WTC11 (cell line): ENCODE measurements around the gene PDSS2. TPM values are rescaled to one million over a fixed set of nuclear protein-coding genes. Genes with fewer than 3 reads are reported as not detected.

Source experiments
- ATAC-seq: fragments of 200-7000 bp; cut with Tn5 transposase; 2 replicates; pipeline ENCODE4 v1.10.0; 2021; ENCODE audit warnings: mild to moderate bottlenecking, moderate library complexity
- CTCF ChIA-PET: fragments of 300-600 bp; sonication (Branson Sonifier 250); formaldehyde crosslinking; loops from one replicate; lab custom pipeline; 2021; ENCODE audit warnings: antibody characterized with exemption; lab: Charles Lee
- POLR2A ChIA-PET: fragments of 350-600 bp; sonication (Branson Sonifier 250); formaldehyde crosslinking; loops from one replicate; lab custom pipeline; 2021; ENCODE audit warnings: antibody characterized with exemption; lab: Charles Lee
- DNase-seq: peaks from one replicate; pipeline ENCODE4 v3.0.0; 2021; ENCODE audit warnings: low spot score
- H3K27ac Mint-ChIP-seq: 2 replicates; pipeline ENCODE4 v1.8.0; 2021; ENCODE audit warnings: mixed read lengths
- H3K27me3 Mint-ChIP-seq: 2 replicates; pipeline ENCODE4 v1.8.0; 2021; ENCODE audit warnings: low read depth, mild to moderate bottlenecking, moderate library complexity, mixed read lengths
- H3K36me3 Mint-ChIP-seq: 2 replicates; pipeline ENCODE4 v1.8.0; 2021; ENCODE audit warnings: mixed read lengths
- H3K4me1 Mint-ChIP-seq: 2 replicates; pipeline ENCODE4 v1.8.0; 2022; ENCODE audit warnings: mixed read lengths
- H3K4me3 Mint-ChIP-seq: 2 replicates; pipeline ENCODE4 v1.8.0; 2021; ENCODE audit warnings: mild to moderate bottlenecking, moderate library complexity, mixed read lengths
- H3K9me3 Mint-ChIP-seq: 2 replicates; pipeline ENCODE4 v1.8.0; 2021; ENCODE audit warnings: mixed read lengths
- AR ChIP-seq: fragments of 250-450 bp; sonication (Bioruptor Pico); IDR thresholded peaks from 2 replicates; pipeline ENCODE4 v1.9.0; 2021; ENCODE audit warnings: mild to moderate bottlenecking
- ATF2 ChIP-seq: sonication (generic); formaldehyde crosslinking; IDR thresholded peaks from 2 replicates; pipeline ENCODE4 v1.8.1; 2022; ENCODE audit warnings: low read depth, missing genetic modification reagents, borderline replicate concordance
- CTCF ChIP-seq: fragments of 200-600 bp; IDR thresholded peaks from 2 replicates; pipeline ENCODE4 v1.8.0; 2022; ENCODE audit warnings: antibody characterized with exemption
- FOXP1 ChIP-seq: sonication (generic); formaldehyde crosslinking; IDR thresholded peaks from 2 replicates; pipeline ENCODE4 v1.8.0; 2022; ENCODE audit warnings: missing genetic modification reagents, mild to moderate bottlenecking, moderate library complexity, borderline replicate concordance
- NFYB ChIP-seq: sonication (generic); formaldehyde crosslinking; conservative IDR thresholded peaks from 2 replicates; pipeline ENCODE4 v1.8.0; 2022; ENCODE audit warnings: low read depth, missing genetic modification reagents
- PRRX2 ChIP-seq: fragments of 250-450 bp; sonication (Bioruptor Pico); IDR thresholded peaks from 2 replicates; pipeline ENCODE4 v1.8.0; 2021; ENCODE audit warnings: mild to moderate bottlenecking
- TCF7 ChIP-seq: sonication (generic); formaldehyde crosslinking; IDR thresholded peaks from 2 replicates; pipeline ENCODE4 v1.8.0; 2022; ENCODE audit warnings: mild to moderate bottlenecking, low read depth, missing genetic modification reagents, moderate library complexity
- ZBTB21 ChIP-seq: sonication (generic); formaldehyde crosslinking; IDR thresholded peaks from 2 replicates; pipeline ENCODE4 v1.8.1; 2023; ENCODE audit warnings: mild to moderate bottlenecking, missing genetic modification reagents, borderline replicate concordance
- ZNF138 ChIP-seq: sonication (generic); formaldehyde crosslinking; conservative IDR thresholded peaks from 2 replicates; pipeline ENCODE4 v1.8.1; 2022; ENCODE audit warnings: mild to moderate bottlenecking, moderate library complexity, missing genetic modification reagents
- ZNF671 ChIP-seq: fragments of 250-450 bp; sonication (Bioruptor Pico); IDR thresholded peaks from 2 replicates; pipeline ENCODE4 v1.8.0; 2021; ENCODE audit warnings: mild to moderate bottlenecking
- total RNA-seq: library from RNA; stranded (reverse); gene quantifications from 3 replicates; pipeline ENCODE4 v1.2.3, GENCODE V29; 2021
- TF ChIP-seq, protein P1 (sequence below): sonication (generic); formaldehyde crosslinking; conservative IDR thresholded peaks from 2 replicates; pipeline ENCODE4 v1.8.1; 2022; ENCODE audit warnings: mild to moderate bottlenecking, missing genetic modification reagents
- TF ChIP-seq, protein P2 (sequence below): sonication (generic); formaldehyde crosslinking; IDR thresholded peaks from 2 replicates; pipeline ENCODE4 v1.8.0; 2022; ENCODE audit warnings: mild to moderate bottlenecking, missing genetic modification reagents
- TF ChIP-seq, protein P3 (sequence below): sonication (generic); formaldehyde crosslinking; IDR thresholded peaks from 2 replicates; pipeline ENCODE4 v1.8.1; 2023; ENCODE audit warnings: mild to moderate bottlenecking, missing genetic modification reagents, moderate library complexity
- TF ChIP-seq, protein P4 (sequence below): sonication (generic); formaldehyde crosslinking; IDR thresholded peaks from 2 replicates; pipeline ENCODE4 v1.8.1; 2022; ENCODE audit warnings: missing genetic modification reagents, borderline replicate concordance

Gene PDSS2
- total RNA-seq, 1 experiment from 2014 or later = 18.3 TPM

GRCh38 chr6:107344383-107344782, 115.0 kb downstream of the PDSS2 start:
- peak overlapping the region; percentile 86; the same call in 1 of the 2 replicates for H3K27ac Mint-ChIP-seq
- POLR2A ChIA-PET = no interaction called here
- no peak for ATAC-seq

More at GRCh38 chr6:107344383-107344782, 115.0 kb downstream of the PDSS2 start:
- Mint-ChIP-seq H3K4me3 (no peak overlapping the region), H3K4me1 (peaks cover 8% of the 10 kb centered on the region), H3K27me3 (no peaks in the 10 kb centered on the region), H3K9me3 (no peaks in the 10 kb centered on the region), H3K36me3 (no peaks in the 10 kb centered on the region)
- no peak for DNase-seq
- CTCF ChIA-PET = interaction anchor here (1.5 kb wide), 1 partner anchor 26 kb away, joined by 5 read pairs; no protein-coding TSS in a partner anchor
- TF ChIP-seq TCF7 (CRISPR knock-in tag) (no peak), CTCF (no peak), ATF2 (no peak), AR (CRISPR knock-in tag) (no peak), ZBTB21 (no peak), PRRX2 (CRISPR knock-in tag) (no peak), FOXP1 (CRISPR knock-in tag) (no peak), ZNF138 (no peak), ZNF671 (CRISPR knock-in tag) (no peak), NFYB (CRISPR knock-in tag) (no peak)
- TF ChIP-seq, protein P1, sequence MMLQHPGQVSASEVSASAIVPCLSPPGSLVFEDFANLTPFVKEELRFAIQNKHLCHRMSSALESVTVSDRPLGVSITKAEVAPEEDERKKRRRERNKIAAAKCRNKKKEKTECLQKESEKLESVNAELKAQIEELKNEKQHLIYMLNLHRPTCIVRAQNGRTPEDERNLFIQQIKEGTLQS = no peak
- TF ChIP-seq, protein P2, sequence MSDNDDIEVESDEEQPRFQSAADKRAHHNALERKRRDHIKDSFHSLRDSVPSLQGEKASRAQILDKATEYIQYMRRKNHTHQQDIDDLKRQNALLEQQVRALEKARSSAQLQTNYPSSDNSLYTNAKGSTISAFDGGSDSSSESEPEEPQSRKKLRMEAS (CRISPR knock-in tag) = no peak
- TF ChIP-seq, protein P3, sequence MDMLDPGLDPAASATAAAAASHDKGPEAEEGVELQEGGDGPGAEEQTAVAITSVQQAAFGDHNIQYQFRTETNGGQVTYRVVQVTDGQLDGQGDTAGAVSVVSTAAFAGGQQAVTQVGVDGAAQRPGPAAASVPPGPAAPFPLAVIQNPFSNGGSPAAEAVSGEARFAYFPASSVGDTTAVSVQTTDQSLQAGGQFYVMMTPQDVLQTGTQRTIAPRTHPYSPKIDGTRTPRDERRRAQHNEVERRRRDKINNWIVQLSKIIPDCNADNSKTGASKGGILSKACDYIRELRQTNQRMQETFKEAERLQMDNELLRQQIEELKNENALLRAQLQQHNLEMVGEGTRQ (CRISPR knock-in tag) = no peak
- TF ChIP-seq, protein P4, sequence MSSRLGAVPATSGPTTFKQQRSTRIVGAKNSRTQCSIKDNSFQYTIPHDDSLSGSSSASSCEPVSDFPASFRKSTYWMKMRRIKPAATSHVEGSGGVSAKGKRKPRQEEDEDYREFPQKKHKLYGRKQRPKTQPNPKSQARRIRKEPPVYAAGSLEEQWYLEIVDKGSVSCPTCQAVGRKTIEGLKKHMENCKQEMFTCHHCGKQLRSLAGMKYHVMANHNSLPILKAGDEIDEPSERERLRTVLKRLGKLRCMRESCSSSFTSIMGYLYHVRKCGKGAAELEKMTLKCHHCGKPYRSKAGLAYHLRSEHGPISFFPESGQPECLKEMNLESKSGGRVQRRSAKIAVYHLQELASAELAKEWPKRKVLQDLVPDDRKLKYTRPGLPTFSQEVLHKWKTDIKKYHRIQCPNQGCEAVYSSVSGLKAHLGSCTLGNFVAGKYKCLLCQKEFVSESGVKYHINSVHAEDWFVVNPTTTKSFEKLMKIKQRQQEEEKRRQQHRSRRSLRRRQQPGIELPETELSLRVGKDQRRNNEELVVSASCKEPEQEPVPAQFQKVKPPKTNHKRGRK = no peak
